HPDE6-E6E7 (cell line): ENCODE measurements around the gene GUCY1B1.
"Not testable (repeated sequence)": the region's sequence is repeated elsewhere in the genome, so short reads cannot be mapped to it uniquely, and the experiment has no call there.

Source experiments
- DNase-seq: peaks from one replicate; pipeline ENCODE4 v3.0.0; 2011; ENCODE audit warnings: missing footprints; ENCODE audit errors: extremely low spot score

The GUCY1B1 gene

DNA sequence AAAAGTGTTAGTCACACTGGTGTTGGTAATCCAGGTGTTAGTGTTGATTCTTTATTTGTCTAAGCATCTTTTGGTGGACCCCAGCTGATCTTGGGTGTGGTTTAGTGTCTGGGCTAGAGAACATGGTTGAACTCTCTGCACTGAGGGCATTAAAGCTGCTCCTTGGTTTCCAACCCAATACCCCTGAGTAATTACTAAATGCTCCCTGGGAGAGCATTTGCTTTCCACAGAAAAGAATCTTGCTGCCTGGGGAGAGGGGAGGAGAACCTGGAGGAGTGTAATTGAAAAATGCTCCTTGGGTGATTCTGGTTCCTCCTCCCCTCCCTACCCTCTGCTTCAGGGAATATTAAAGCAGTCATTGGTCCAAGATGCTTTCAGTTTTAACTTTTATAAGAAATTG, 3.1 kb downstream of the GUCY1B1 start:
- DNase-seq = no peak

- DNase-seq = no peak
Observed at GRCh38 chr4:155762334-155762733, 3.5 kb downstream of the GUCY1B1 start.

DNA sequence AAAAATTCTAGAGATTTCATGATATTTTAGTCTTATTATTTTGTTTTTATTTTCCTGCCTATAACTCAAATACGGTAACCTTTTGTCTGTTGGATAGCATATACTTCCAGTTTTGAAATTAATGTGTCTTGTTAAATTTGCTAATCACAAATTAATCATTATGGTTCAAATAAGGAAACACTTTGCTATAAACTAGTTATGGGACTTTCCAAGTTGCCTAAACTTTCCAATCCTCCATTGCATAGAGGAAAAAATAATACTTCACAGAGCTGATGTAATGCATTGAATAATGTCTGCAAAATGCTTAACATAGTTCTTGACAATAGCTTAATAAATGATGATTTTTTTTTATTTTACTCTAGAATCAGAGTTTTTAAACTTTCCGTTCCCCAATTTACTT, 4.7 kb downstream of the GUCY1B1 start:
- no peak for DNase-seq

DNA sequence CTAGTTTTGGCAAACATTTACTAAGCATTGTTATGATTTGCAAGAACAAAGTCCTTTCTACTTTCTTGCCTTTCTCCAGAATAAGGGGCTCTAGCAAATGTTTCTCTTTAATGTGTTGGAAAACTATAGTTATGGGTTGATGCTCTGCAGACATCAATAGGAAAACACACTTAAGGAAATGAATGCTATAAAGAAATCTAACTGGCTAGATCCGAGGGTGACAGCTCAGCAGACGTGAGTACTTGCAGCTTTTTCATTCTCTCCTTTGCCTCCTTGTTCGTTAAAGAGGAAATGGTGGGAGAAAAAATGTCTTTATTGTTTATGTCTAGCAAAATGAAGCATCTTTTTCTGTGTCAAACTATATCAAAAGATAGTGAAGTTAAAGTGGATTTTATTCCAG, 6.3 kb downstream of the GUCY1B1 start:
- DNase-seq = no peak

- no peak for DNase-seq
Observed at GRCh38 chr4:155766622-155767021, 7.8 kb downstream of the GUCY1B1 start.

- DNase-seq = no peak
Observed at GRCh38 chr4:155768370-155768769, 9.5 kb downstream of the GUCY1B1 start.

DNA sequence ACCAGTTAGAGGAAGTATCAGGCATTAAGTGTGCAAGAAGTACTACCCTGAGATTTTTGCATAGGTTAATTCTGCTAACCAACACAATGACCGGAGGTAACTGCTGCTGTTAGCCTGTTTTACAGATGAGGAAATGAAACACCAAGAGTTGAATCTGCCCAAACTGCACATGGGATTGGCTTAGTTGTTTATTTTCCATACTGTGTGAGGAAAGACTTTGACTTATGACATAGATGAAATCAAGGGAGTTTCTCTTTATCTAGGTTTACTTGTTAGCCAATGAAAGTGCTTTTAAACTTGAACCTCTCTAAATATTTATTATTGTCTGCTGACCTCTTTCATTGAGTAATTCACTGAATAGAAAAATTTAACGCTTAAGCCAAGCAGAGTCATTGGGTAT, 10.3 kb downstream of the GUCY1B1 start:
- no peak for DNase-seq

DNA sequence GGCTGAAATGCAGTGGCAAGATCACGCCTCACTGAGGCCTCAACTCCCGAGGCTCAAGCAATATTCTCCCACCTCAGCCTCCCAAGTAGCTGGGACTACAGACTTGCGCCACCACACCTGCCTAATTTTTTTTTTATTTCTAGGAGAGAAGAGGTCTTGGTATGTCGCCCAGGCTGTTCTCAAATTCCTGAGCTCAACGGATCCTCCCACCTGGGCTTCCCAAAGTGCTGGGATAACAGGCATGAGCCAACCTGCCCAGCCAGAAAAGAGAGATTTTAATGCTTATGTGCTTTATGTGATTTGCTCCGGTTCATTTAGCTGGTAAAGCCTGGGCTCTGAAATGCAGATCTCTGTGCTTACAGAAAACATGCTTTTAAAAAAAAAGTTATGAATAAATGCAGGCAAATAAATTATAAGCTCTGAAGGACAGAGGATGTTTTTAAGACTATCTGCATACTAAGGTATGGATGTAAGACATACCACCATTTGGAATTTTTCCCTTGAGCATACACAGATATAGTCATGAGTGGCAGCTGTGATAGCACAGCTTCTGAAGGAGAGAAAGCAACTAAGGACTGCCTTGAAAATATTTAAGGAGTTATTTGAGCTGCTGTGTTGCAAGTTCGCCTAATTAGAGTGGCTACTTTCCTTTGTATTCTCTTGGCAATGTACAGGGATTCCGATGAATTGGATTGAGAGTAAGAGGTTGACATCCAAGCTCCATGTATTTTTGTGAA, 13.8 kb downstream of the GUCY1B1 start:
- DNase-seq = no peak

DNA sequence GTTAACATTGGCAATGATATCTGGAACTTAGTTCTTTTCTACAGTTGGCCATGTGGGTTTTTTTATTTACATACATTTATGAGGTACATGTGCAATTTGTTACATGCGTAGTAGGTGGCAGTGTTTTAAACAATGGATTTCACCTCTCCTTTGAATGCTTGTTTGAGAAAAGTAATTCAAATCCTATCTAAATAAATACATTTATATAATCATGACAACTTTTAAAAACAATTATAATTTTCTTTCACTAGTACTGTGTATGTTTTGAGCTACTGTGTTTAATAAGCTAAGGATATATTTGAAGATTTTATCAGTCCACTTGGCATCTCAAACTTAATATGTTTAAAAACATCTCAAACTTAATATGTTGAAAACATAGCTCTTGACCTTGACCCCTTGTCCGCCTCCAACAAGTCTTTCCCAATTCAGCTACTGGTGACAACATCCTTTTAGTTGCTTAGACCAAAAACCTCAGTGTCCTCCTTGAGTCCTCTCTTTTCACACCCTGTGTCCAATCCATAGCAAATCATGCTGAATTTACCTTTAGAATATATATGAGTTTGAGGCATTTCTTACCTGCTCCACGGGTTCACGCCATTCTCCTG, 14.5 kb downstream of the GUCY1B1 start:
- no peak for DNase-seq

DNA sequence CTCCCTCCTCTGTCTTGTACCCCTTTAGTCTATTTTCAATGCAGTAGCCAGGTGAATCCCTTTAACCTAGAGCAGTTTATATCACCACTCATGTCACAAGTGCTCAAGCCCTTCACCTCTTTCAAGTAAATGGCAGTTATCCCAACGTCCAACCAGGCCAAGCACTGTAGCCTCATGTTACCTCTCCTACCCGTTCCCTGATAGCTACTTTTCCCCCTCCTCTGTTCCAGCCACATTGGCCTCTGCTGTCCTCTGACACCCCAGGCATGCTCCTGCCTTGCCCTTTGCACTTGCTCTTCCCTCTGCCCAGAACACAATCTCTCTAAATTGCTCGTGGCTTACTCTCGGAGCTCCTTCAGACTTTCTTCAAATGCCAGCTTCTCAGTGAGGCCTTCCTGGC, 15.2 kb downstream of the GUCY1B1 start:
- DNase-seq = no peak

GRCh38 chr4:155777971-155778735, 19.3 kb downstream of the GUCY1B1 start:
- no peak for DNase-seq

GRCh38 chr4:155780775-155781174, 22.0 kb downstream of the GUCY1B1 start:
- no peak for DNase-seq

GRCh38 chr4:155781249-155781831, 22.5 kb downstream of the GUCY1B1 start:
- no peak for DNase-seq

GRCh38 chr4:155784637-155785036, 25.8 kb downstream of the GUCY1B1 start:
- no peak for DNase-seq

GRCh38 chr4:155785828-155786227, 27.0 kb downstream of the GUCY1B1 start:
- no peak for DNase-seq

DNA sequence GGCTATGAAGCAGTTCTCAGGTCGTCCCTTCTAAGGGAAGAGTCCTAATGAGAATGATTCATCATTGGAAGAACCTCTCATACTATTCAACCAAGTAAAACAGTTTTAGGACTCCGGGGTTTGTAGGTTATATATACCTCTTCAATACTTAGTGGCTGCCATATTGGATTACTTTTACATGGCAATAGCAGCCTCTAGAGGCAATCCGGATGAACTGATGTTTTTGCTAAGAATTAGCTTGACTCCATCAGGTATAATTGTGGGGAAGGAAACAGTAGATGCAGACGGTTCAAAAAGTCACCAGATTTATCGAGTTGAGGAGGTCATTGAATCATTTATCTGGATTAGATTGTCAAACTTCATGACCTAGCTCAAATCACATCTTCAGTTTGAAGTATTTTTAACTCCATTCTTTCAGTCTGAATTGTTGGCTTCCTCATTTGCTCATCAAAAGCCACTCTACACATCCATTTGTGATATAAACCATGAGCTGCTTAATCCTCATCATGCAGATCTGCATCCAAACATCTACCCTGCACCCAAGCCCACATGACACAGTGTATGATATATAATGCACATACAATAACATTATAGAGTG, 28.4 kb downstream of the GUCY1B1 start:
- peak; percentile 46 for DNase-seq

DNA sequence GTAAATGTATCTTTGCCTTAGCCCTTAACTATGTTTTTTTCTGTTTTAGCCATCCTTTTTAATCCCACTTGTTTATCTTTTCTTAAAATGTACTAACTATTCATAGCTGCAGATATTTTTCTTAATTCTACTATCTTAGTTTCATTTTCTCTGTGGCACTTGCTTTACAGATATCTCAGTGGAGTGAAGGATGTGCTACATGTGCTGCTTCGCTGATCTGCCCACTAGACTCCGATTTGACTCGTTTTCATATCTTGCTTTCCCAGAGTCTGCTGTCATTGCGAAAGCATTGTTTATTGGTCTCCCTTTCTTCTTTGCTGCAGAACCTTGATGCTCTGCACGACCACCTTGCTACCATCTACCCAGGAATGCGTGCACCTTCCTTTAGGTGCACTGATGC, 30.6 kb downstream of the GUCY1B1 start:
- DNase-seq = no peak

GRCh38 chr4:155789982-155790381, 31.2 kb downstream of the GUCY1B1 start:
- no peak for DNase-seq

- DNase-seq = no peak
Observed at GRCh38 chr4:155794589-155795236, 35.9 kb downstream of the GUCY1B1 start.

GRCh38 chr4:155795991-155796390, 37.2 kb downstream of the GUCY1B1 start:
- peak; percentile 15 for DNase-seq

DNA sequence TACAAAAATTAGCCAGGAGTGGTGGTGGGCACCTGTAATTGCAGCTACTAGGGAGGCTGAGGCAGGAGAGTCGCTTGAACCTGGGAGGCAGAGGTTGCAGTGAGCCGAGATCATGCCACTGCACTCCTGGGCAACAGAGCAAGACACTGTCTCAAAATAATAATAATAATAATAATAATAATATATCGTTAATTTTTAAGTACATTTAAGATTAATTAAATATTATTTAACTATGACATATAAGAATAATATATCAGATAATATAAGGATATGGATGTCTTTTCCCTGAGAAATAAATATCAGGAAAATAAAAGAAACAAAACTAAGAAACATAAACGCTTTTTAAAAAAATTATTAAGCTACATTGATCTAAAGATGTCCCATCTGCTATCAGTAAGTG, 38.8 kb downstream of the GUCY1B1 start:
- DNase-seq = not testable (repeated sequence)
